ENCODE measurements around the gene TTYH3. TPM values are rescaled to one million over a fixed set of nuclear protein-coding genes. Genes with fewer than 3 reads are reported as not detected.
A peak's percentile ranks its signal among the peaks of the same experiment; 100 is the strongest.

The TTYH3 gene
- total RNA-seq, 1 experiment from 2014 or later: 20.9 TPM

GRCh38 chr7:2598154-2598823, 33.5 kb upstream of the TTYH3 start:
- DNase-seq (ENCODE audit: unreplicated experiment): no peak
- Mint-ChIP-seq H3K4me1 (ENCODE audit: insufficient read depth, unreplicated experiment) (peaks cover 14% of the 10 kb centered on the region), H3K27ac (ENCODE audit: low read depth, unreplicated experiment) (no peak overlapping the region), H3K36me3 (ENCODE audit: insufficient read depth, unreplicated experiment) (peaks cover 71% of the 10 kb centered on the region), H3K4me3 (ENCODE audit: unreplicated experiment) (no peak overlapping the region), H3K27me3 (ENCODE audit: insufficient read depth, unreplicated experiment) (no peaks in the 10 kb centered on the region), H3K9me3 (ENCODE audit: unreplicated experiment) (no peaks in the 10 kb centered on the region)
- TF ChIP-seq, protein P1, sequence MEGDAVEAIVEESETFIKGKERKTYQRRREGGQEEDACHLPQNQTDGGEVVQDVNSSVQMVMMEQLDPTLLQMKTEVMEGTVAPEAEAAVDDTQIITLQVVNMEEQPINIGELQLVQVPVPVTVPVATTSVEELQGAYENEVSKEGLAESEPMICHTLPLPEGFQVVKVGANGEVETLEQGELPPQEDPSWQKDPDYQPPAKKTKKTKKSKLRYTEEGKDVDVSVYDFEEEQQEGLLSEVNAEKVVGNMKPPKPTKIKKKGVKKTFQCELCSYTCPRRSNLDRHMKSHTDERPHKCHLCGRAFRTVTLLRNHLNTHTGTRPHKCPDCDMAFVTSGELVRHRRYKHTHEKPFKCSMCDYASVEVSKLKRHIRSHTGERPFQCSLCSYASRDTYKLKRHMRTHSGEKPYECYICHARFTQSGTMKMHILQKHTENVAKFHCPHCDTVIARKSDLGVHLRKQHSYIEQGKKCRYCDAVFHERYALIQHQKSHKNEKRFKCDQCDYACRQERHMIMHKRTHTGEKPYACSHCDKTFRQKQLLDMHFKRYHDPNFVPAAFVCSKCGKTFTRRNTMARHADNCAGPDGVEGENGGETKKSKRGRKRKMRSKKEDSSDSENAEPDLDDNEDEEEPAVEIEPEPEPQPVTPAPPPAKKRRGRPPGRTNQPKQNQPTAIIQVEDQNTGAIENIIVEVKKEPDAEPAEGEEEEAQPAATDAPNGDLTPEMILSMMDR (IDR thresholded peaks at IDR 0.05; ENCODE audit: unreplicated experiment): no peak
- ChIA-PET CTCF (no interaction called here), POLR2A (no interaction called here)
- BruUV-seq (replicated peaks): no TSS peak
- intact Hi-C loops (cut with micrococcal nuclease): no loop called here

DNA sequence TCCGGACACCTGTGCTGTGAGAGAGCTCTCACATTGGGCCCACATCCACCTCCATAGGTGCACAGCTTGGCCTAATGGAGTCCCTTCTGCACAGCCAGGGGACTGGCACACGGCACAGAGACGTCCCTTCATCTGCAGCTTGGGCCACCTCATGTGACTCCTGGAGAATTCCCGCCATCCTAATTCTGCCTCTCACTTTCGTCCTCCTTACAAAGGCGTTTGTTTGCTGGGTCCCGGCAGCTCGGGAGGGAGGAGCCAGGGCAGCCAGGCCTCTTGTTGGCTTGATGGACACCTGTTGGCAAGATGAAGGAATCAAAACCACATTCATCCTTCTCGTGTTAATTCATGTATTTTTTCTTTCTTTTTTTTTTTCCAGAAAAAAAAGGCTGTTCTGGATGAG, 30.7 kb upstream of the TTYH3 start:
- H3K27ac Mint-ChIP-seq (ENCODE audit: low read depth, unreplicated experiment): no peak overlapping the region
- H3K4me1 Mint-ChIP-seq (ENCODE audit: insufficient read depth, unreplicated experiment): peaks cover 14% of the 10 kb centered on the region
- no TSS peak for BruUV-seq (replicated peaks)
- no peak for DNase-seq (ENCODE audit: unreplicated experiment)
- ChIA-PET POLR2A (no interaction called here), CTCF (no interaction called here)
- H3K36me3 Mint-ChIP-seq (ENCODE audit: insufficient read depth, unreplicated experiment): peaks cover 55% of the 10 kb centered on the region
- H3K4me3 Mint-ChIP-seq (ENCODE audit: unreplicated experiment): no peak overlapping the region
- H3K27me3 Mint-ChIP-seq (ENCODE audit: insufficient read depth, unreplicated experiment): no peaks in the 10 kb centered on the region
- no peaks in the 10 kb centered on the region for H3K9me3 Mint-ChIP-seq (ENCODE audit: unreplicated experiment)
- intact Hi-C loops (cut with micrococcal nuclease): no loop called here
- TF ChIP-seq, protein P1 (IDR thresholded peaks at IDR 0.05; ENCODE audit: unreplicated experiment): no peak

DNA sequence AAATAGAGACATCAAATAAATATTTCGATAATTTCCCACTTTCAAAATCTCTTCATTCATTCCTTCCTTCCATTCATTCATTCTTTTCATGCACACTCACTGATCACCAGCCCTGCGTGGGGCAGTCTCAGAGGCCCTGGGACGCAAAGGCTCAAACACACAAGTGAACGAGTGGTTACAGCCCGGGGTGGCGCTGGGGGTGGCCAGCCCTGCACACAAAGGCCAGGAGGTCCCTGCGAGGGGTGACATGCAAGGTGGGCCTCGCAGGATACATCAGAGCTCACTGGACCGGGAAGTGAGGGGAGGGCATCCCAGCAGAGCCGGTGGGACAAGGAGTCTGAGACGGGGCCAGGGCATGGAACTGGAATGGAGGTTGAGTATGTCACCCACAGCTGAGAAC, 29.9 kb upstream of the TTYH3 start:
- ChIA-PET CTCF (interaction anchor here (0.9 kb wide), 1 partner anchor 29 kb away, joined by 4 read pairs; no protein-coding TSS in a partner anchor), POLR2A (interaction anchor here (1.0 to 1.1 kb wide), 2 partner anchors 11 to 12 kb away, joined by 3 to 4 read pairs; no protein-coding TSS in a partner anchor)
- H3K27ac Mint-ChIP-seq (ENCODE audit: low read depth, unreplicated experiment): no peak overlapping the region
- intact Hi-C loops (cut with micrococcal nuclease): no loop called here
- no peak overlapping the region for H3K4me3 Mint-ChIP-seq (ENCODE audit: unreplicated experiment)
- peaks cover 50% of the 10 kb centered on the region for H3K36me3 Mint-ChIP-seq (ENCODE audit: insufficient read depth, unreplicated experiment)
- no TSS peak for BruUV-seq (replicated peaks)
- H3K4me1 Mint-ChIP-seq (ENCODE audit: insufficient read depth, unreplicated experiment): peaks cover 14% of the 10 kb centered on the region
- H3K9me3 Mint-ChIP-seq (ENCODE audit: unreplicated experiment): no peaks in the 10 kb centered on the region
- TF ChIP-seq, protein P1 (IDR thresholded peaks at IDR 0.05; ENCODE audit: unreplicated experiment): no peak
- DNase-seq (ENCODE audit: unreplicated experiment): no peak
- no peaks in the 10 kb centered on the region for H3K27me3 Mint-ChIP-seq (ENCODE audit: insufficient read depth, unreplicated experiment)

GRCh38 chr7:2602406-2603043, 29.3 kb upstream of the TTYH3 start:
- CTCF ChIA-PET: interaction anchor here (0.9 kb wide), 1 partner anchor 28 kb away, joined by 4 read pairs; no protein-coding TSS in a partner anchor

More at GRCh38 chr7:2602406-2603043, 29.3 kb upstream of the TTYH3 start:
- H3K27me3 Mint-ChIP-seq (ENCODE audit: insufficient read depth, unreplicated experiment): no peaks in the 10 kb centered on the region
- TF ChIP-seq, protein P1 (IDR thresholded peaks at IDR 0.05; ENCODE audit: unreplicated experiment): no peak
- BruUV-seq (replicated peaks): no TSS peak
- H3K4me1 Mint-ChIP-seq (ENCODE audit: insufficient read depth, unreplicated experiment): peaks cover 14% of the 10 kb centered on the region
- POLR2A ChIA-PET: interaction anchor here (1.0 to 1.1 kb wide), 2 partner anchors 10 to 11 kb away, joined by 3 to 4 read pairs; no protein-coding TSS in a partner anchor
- no peaks in the 10 kb centered on the region for H3K9me3 Mint-ChIP-seq (ENCODE audit: unreplicated experiment)
- H3K4me3 Mint-ChIP-seq (ENCODE audit: unreplicated experiment): no peak overlapping the region
- DNase-seq (ENCODE audit: unreplicated experiment): no peak
- H3K27ac Mint-ChIP-seq (ENCODE audit: low read depth, unreplicated experiment): peak overlapping the region; percentile 59
- H3K36me3 Mint-ChIP-seq (ENCODE audit: insufficient read depth, unreplicated experiment): peaks cover 48% of the 10 kb centered on the region
- intact Hi-C loops (cut with micrococcal nuclease): no loop called here

Data from MCF 10A (cell line).